Measurements from ENCODE around the gene SLC28A1. TPM values are rescaled to one million over a fixed set of nuclear protein-coding genes. Genes with fewer than 3 reads are reported as not detected.
"Not testable (repeated sequence)": the region's sequence is repeated elsewhere in the genome, so short reads cannot be mapped to it uniquely, and the experiment has no call there.

Gene SLC28A1
- total RNA-seq, 1 donor from 2014 or later = 0.50 TPM

DNA sequence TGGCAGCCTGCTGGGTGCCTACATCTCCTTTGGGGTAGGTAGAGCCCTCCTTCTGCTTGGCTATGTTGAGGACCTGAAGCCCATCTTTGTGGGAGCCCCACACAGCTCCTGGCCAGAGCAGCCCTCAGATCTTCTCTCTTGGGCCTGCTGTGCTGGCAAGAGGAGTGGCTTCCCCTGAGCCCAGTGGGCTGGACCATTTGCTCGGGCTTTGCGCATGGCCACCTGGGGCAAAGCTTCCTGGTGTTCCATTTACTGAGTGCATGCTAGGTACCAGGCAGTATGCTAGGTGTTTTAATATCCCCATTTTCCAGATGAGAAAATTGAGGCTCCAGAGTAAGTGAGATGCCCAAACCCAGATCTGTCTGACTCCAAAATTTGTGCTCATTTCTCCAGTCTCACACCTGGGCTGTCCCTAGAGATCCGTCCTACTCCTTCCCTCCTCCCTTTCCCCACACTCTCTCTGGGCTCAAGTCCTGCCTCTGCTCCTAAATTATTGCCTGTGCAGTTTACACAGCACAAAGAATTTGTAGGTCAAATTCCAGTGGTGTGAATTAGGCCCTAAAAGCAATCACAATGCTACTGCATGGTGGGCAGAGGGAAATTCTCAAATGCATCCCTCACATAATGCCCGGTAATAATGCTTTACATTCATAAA lies 39.7 kb downstream of the SLC28A1 start:
- intact Hi-C loops (cut with micrococcal nuclease) = loop anchor here (10.0 kb wide), 1 partner anchor 59 kb away; no protein-coding TSS in a partner anchor
- no peak for ATAC-seq
- no peak for DNase-seq

GRCh38 chr15:84924821-84925569 lies 40.5 kb downstream of the SLC28A1 start:
- not testable (repeated sequence) for DNase-seq, ATAC-seq
- intact Hi-C loops (cut with micrococcal nuclease) = loop anchor here (10.0 kb wide), 1 partner anchor 60 kb away; no protein-coding TSS in a partner anchor

- no peak for ATAC-seq
- intact Hi-C loops (cut with micrococcal nuclease) = loop anchor here (10.0 kb wide), 1 partner anchor 61 kb away; no protein-coding TSS in a partner anchor
- DNase-seq = no peak
Observed at GRCh38 chr15:84925906-84926305, 41.4 kb downstream of the SLC28A1 start.

DNA sequence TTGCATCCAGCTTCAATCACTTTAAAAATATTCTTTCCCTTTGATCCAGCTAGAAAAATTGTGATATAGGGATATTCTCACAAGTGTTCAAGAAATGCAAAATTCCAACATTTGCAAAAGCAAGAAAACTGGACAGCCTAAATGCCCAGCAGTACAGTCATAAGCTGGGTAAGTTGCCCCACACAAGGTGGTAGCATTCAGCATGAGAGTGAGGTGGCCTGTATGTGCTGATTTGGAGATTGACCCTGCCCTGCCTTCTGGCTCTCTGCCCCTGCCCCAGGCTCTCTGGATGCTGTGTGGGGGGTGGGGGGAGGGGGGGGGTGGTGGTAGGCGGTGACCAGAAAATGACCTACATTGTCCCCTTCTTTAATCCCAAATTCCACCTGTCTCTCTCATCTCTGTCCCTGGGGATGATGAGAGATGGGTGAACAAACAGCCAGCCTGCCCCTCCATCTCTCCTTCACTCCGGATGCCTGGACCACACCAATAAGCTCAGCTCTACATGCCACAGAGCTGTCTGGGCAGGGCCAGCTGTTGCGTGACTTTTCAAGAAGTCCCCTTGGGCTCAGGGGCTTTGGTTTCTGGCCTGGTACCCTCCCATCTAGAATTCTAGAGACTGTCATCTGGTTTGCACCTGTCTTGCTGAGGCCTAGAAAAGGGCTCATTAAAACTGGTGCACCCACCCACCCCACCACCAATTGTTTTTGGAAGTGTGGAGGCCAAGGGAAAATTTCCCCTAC lies 42.2 kb downstream of the SLC28A1 start:
- intact Hi-C loops (cut with micrococcal nuclease) = loop anchor here (10.0 kb wide), 1 partner anchor 62 kb away; no protein-coding TSS in a partner anchor
- ATAC-seq = no peak

DNA sequence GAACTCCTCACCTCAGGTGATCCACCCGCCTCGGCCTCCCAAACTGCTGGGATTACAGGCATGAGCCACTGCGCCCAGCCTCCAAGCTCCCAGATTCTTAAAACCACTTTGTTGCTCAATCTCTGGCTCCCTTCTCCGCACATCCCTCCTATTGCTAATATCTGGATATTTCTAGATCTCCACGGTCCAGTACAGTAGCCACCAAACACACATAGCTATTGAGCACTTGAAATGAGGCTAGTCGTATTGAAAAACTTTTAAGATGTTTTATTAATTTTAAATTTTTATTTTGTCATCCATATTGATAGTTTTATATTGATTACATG lies 44.3 kb downstream of the SLC28A1 start:
- ATAC-seq = no peak

More for the DNA sequence above, 42.2 kb downstream of the SLC28A1 start:
- no peak for DNase-seq

DNA sequence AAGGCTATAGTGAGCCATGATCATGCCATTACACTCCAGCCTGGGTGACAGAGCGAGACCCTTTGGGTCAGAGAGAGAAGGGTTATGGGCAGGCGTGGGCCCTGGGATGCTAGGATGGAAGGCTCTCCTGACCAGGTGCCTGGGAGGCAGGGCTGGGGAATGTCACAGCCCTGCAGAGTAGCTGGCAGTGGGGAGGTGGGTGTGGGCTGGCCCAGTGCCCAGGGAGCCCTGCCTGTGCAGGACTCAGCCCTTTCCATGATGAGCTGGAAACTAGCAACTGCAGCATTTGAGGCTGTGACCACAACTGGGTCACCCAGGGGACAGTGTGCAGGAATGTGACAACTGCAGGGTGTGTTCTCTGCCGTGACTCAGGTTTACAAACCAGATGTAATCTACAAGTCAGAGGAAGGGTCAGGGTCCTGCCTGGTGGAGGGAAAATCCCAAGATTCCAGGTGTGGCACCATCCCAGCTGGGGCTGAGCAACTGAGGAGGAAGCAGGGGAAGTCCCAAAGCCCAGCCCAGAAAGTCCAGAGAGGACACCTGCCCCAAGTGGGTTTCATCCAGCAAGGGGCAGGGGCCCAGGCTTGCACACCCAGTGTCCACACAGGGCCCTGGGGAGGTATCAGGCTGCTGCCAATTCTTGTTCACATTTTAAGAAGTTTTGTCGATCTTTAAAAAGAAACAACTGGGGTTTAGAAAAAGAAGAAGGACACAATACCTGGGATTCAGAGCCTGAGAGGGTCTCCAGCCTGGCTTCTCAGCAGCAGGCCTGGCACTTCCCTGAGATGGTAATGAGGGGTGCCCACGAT lies 45.5 kb downstream of the SLC28A1 start:
- intact Hi-C loops (cut with micrococcal nuclease) = loop anchor here (10.0 kb wide), 1 partner anchor 65 kb away; no protein-coding TSS in a partner anchor
- DNase-seq (no peak), ATAC-seq (no peak)

More for the DNA sequence above, 44.3 kb downstream of the SLC28A1 start:
- intact Hi-C loops (cut with micrococcal nuclease) = loop anchor here (10.0 kb wide), 1 partner anchor 64 kb away; no protein-coding TSS in a partner anchor
- DNase-seq = no peak

GRCh38 chr15:84934942-84935729 lies 50.7 kb downstream of the SLC28A1 start:
- DNase-seq (no peak), ATAC-seq (peak; percentile 50)
- intact Hi-C loops (cut with micrococcal nuclease) = no loop called here

- intact Hi-C loops (cut with micrococcal nuclease) = no loop called here
- DNase-seq = no peak
Observed at GRCh38 chr15:84937144-84937543, 52.7 kb downstream of the SLC28A1 start.

GRCh38 chr15:84938726-84939125 lies 54.3 kb downstream of the SLC28A1 start:
- intact Hi-C loops (cut with micrococcal nuclease) = no loop called here
- ATAC-seq (no peak), DNase-seq (no peak)

More at GRCh38 chr15:84937144-84937543, 52.7 kb downstream of the SLC28A1 start:
- no peak for ATAC-seq

DNA sequence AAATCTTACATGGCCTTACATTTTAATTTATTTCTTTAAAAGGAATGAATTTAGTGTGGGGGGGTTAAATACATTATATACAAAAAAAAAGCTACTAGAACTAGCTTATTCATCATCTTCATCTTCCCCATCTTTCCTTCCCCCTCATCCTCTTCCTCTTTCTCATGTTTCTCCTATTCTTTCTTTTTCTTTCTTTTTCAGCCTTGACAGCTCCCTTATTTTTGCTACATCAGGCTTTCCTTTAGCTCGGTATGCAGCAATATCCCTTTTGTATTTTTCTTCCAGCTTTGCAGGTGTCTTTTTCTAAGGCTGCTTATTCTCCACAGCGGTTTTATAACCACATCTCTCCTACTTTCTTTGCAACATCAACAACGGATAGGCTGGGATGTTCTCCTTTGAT lies 55.9 kb downstream of the SLC28A1 start:
- intact Hi-C loops (cut with micrococcal nuclease) = no loop called here
- ATAC-seq (no peak), DNase-seq (no peak)

DNA sequence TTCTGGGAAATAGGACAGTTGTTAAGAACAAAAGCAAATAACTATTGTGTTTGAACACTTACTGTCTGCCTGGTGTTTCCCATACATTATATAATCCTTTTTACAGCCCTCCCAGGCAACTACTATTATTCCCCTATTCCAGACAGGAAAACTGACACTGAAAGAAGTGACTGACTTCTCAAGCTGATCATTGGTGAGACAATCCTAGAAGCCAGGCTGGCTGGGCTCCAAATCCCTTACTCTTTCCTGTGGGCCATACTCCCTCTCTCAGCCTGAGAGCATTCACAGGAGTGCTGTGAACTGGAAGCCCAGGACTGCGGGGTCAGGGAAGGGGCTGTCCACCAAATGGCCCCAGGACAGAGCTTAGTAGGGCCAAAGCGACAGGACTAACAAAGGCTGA lies 58.0 kb downstream of the SLC28A1 start:
- no peak for DNase-seq
- ATAC-seq = no peak
- intact Hi-C loops (cut with micrococcal nuclease) = no loop called here

- ATAC-seq (peak; percentile 61), DNase-seq (peak; percentile 42)
- intact Hi-C loops (cut with micrococcal nuclease) = no loop called here
Observed at GRCh38 chr15:84944311-84944710, 59.8 kb downstream of the SLC28A1 start.

GRCh38 chr15:84944861-84945260 lies 60.4 kb downstream of the SLC28A1 start:
- no peak for DNase-seq
- intact Hi-C loops (cut with micrococcal nuclease) = no loop called here
- peak; percentile 8 for ATAC-seq

DNA sequence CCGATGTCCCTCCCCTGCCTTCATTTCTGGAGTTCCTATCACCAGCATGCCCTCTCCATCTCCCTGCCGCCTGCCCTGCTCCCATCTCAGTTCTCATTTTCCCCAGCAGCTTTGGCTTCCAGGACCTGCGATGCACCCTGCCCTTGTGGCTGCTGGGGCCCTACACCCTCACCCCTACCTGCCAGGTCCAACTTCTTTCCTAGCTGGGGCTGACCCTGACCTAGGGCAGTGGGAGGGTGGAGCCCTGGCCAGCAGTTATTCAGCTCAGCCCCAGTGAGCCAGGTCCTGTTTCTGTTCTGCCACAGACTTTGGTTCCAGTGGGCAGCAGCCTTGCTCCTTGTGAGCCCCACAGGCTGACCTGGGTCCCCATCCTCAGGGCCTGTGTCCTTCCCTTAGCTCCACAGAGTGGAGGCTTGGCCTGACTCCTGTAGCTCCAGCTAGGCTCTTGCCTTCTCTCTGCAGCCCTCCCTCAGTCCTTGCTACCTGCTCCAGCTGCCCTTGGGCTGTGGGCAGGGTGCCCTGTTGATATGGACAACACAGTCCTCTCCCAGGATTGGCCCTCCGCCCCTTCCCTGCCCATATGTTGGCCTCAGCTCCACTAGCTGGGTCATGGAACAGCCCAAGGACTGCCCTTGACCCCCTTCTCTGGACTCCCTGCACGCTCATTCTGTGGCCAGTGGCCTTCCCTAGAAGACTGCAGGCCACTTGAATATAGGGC lies 62.5 kb downstream of the SLC28A1 start:
- ATAC-seq = peak; percentile 71
- intact Hi-C loops (cut with micrococcal nuclease) = no loop called here
- DNase-seq = peak; percentile 60

- peak; percentile 47 for DNase-seq
- peak; percentile 61 for ATAC-seq
- intact Hi-C loops (cut with micrococcal nuclease) = no loop called here
Observed at GRCh38 chr15:84947947-84948830, 63.7 kb downstream of the SLC28A1 start.

DNA sequence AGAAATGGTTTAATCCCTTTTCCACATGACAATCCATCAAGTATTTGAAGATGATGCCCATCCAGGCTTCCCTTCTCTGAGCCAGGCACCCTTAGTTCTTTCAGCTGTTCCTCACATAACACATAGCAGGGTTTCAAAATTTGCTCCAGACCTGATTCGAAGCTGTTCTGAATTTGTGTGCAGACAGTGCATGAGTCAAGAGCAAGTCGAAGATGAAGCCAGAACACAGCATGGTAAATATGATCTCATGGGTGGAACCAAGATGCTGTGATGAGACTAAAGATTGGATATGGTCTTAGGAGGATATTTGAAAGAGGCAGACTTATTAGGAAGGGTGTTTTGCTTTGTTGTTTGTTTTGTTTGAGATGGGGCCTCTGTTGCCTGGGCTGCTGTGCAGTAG lies 64.6 kb downstream of the SLC28A1 start:
- no peak for DNase-seq
- intact Hi-C loops (cut with micrococcal nuclease) = no loop called here
- no peak for ATAC-seq
